HCEC 1CT (cell line): ENCODE results near the gene SOCS2.
A peak's percentile ranks its signal among the peaks of the same experiment; 100 is the strongest.
"Not testable (repeated sequence)": the region's sequence is repeated elsewhere in the genome, so short reads cannot be mapped to it uniquely, and the experiment has no call there.

Experiments
- DNase-seq: peaks from one replicate; pipeline ENCODE4 v3.0.0-alpha.2; 2017

SOCS2 gene

DNA sequence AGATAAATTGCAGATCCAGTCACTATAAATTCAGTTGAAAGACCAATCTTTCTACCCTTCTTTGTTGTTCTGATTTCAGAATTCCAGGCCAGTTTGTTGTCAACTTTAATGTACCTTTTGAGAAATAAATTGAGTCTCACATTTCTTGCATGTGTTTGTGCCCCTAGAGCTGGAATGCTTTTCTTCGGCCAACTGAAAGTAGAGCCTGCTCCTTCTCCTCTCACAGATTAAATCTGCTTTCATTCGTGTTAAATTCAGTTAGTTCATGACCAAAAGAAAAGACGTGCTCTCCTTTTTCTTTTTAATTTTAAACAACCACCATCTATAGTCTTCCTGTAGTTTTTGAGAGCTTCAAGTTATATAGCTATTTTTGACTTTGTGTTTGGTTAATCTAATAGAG lies 22.9 kb downstream of the SOCS2 start:
- DNase-seq = no peak

DNA sequence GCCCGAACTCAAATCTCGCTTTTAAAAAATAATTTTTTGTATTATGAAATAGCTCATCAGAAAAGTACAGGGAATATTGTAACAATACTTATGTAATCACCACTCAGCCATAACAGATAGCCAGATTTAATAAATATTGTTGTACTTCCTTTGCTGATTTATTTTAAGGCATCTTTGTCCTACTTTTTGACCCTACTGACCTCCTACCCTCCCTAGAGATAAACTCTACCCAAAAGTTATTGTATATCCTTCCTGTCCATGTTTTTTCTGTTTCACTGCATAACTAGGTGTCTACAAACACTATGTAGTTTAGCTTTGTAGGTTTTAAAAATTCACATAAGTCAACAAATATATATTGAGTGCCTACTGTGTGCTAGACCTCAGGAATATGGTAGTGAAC lies 25.1 kb downstream of the SOCS2 start:
- DNase-seq = no peak

DNA sequence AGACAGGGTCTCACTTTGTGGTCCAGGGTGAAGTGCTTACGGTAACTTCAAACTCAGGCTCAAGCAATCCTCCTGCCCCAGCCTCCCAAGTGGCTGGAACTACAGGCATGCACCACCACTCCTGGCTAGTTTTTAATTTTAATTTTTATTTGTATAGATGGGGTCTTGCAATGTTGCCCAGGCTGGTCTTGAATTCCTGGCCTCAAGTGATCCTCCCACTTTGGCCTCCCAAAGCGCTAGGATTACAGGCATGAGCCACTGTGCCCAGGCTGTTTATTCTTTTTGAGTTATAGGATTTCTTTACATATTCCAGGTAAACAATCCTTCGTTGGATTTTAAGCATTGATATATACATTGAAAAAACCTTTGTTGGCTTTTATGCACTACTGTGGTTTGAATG lies 26.7 kb downstream of the SOCS2 start:
- DNase-seq = no peak

DNA sequence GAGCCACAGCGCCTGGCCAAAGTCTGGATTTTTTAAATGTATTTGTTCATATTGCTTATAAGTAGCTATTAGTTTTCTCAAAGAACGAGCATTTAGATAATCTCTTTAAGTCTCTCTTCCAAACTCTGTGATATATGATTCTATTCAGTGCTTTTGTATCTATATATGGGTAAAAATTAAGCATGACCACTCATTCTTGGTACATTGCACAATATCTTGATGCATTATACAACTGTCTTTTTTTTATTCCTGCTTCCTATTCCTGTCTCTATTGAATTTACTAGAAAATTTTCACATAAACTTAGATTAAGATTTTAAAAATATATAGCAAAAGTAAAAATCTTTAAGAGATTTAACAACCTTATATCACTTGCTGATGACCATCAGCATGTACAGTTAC lies 29.1 kb downstream of the SOCS2 start:
- DNase-seq = no peak

DNA sequence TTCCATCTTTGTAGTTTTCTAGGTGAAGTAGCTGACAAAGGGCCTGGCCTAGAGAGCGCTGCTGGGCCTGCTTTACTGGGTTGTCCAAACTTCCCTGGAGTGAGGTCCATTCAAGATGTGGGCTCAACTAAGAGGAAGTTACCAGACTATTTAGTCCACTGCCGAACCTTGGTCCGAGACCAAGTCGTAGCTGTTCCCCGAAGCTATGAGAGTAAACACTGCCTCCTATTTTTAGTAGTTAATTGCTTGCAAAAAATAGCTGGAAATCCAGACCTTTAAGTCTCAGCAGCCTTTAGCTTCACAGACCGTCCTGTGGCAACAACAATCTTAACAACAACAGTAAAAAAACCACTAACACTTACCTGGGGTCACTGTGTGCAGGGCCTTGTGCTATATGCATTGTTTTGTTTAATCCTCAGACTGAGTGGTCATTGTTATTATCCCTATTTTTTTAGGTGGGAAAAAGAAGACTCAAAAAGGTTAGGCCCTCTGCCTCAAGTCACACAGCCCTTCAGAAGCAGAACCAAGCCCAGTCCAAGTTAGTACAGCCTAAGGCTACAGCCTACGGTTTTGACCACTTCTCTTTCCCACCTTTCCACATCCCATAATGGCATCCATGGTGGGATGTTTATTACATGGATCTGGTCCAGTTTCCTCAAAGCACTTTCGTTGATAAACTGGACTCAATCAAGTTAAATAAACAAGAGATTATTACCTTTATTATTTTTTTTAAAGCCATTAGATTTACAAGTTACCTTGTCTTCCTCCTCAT lies 30.6 kb downstream of the SOCS2 start:
- no peak for DNase-seq

DNA sequence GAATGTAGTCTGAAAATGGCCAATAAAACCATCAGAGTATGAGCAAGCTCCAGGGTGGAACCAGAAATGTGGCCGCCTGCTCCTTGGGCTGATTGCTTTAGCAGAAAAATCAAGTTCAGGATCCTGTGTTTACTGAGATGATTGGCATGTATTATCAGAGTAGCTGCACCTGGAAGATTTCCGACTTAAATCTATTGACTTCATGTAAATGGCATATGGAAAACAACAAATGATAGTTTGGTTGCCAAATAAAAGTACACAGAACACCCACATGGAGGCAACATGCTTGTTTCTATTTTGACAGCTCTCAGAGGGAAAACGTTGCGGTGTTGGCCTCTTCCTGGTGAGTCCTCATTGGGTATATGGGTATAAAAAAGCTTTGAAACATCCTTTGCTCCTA lies 31.3 kb downstream of the SOCS2 start:
- DNase-seq = no peak

DNA sequence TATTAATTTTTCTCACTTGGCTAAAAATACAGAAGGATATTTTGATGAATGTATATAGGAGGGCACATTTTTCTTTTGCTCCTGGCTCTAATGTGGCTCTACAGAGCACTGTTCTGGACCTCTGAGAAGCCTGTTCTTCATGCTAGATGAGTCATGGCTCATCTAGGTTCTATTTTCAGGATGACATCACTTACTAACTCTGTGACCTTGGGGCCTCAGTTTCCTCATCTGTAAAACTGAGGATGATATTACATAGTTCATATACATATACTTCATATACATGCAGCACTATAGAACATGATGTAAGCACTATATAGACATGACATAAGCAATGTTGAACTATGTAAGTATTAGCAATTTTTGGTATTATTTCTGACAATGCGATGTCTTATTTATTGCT lies 35.8 kb downstream of the SOCS2 start:
- no peak for DNase-seq

DNA sequence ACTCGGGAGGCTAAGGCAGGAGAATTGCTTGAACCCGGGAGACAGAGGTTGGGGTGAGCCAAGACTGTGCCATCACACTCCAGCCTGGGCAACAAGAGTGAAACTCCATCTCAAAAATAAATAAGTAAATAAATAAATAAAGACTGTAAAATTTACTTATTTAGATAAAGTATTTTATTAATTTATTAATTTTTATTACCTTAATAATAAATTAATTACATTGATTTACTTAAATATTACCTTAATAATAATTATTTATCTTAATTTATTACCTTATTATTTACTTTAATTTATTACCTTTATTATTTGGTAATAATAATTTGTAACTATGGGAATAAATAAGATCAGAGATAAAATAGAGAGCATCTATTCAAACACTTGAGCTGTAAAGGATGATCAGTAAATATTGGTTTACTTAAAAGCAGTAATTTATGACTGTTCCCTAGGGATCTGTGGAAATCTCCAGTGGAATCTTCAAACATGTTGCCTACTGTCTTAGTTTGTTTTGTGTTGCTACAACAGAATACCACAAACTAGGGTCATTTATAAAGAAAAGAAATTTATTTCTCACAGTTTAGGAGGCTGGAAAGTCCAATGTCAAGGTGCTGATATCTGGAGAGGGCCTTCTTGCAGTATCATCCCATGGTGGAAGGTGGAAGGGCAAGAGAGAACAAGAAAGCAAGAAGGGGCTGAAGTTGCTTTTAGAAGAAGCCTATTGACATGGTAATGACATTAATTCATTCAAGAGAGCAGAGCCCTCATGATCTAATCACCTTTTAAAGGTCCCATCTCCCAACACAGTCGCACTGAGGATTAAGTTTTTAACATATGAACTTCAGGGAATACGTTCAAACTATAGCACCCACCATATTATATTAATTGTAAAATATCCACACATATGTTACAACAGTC lies 37.1 kb downstream of the SOCS2 start:
- no peak for DNase-seq

DNA sequence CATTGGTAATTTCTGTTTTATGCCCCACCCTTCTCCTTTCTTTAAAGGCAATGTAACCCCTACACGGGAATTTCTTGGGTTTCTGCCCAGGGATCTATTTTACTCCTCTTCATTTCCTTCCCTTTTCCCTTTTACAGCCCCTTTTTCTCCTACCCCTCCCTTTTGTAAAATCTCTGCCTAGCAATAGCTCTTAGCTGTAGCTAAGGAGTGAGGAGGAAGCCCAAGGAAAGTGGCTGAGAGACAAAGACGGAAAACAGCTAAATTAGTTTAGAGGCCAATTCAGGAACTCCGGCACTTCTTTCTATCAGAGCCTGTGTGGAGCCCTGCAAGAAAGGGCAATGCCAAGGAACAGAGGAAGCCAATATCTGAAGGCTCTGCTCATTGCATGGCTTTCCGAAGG lies 40.3 kb downstream of the SOCS2 start:
- no peak for DNase-seq

DNA sequence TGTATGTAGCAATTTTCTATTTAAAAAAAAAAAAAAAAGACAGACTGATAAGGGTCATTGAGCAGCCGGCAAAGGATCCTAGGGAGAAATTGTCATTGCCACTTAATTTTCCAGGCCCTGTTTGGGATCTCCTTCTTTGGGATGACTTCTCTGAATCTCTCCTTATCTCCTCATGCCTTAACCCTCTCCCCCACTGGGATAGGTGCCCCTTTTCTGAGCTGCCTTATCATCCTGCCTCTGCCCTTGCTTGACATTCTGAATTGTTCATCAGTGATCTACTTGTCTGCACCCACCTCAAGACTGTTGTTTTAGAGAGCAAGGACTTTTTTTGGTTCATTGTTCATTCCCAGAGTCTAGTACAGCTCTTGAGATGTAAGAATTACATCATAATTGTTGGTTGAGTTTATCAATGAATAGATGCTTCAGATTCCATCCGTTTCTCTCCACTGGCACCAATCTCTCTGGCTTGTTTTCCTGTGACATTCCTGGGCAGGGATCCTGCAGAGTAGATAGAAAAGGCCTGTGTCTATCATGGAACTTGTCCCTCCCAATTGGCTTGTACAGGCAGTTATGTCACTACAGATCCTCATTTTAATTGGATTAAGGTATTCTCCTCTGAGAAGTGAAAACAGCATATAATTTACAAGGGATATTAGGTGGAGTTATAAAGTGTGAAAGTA lies 42.6 kb downstream of the SOCS2 start:
- no peak for DNase-seq

DNA sequence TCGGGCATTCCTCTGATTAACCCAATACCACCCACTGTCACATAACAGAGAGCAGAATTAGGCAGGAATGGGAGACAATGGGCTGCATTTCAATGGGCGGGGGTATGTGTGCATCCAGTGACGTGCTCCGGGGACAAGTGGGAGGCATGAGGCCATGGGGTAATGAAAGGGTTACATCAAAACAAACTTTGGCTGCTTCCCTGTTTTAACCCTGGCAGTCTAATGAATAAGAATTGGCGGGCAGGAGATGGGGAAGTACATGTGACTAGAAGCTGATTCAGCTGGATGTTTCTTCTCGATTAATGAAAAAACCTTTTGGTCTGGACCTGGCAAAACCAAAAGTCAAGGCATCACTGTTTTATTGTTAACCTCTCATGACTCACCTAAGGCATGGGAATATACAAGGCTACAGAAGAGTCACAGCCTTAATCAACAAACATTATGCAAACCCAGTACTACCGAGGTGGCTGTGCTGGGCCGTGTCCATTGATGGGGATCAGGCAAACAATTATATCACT lies 44.2 kb downstream of the SOCS2 start:
- DNase-seq = peak; percentile 73

DNA sequence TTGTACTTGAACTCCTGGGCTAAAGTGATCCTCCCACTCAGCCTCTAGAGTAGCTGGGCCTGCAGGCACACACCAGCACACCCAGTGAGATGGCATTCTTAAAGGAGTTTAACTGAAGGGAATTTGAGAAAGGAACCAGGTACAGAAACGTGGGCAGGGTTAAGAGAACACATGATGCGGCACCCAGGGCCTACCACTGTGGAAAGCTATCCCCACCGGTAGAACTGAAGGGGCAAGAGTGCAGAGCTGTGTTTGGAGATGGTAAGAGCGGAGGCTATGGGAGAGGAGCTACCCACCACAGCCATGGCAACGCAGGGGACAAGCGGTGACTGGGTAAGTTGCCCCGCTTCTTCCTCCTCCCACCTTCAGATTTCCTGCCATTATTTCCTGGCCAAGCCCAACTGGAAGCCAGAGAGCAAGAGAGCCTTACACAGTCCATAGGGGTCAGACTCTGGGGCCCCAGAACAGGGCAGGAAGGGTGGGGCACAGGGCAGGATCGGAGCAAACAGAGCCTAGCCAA lies 46.5 kb downstream of the SOCS2 start:
- no peak for DNase-seq

DNA sequence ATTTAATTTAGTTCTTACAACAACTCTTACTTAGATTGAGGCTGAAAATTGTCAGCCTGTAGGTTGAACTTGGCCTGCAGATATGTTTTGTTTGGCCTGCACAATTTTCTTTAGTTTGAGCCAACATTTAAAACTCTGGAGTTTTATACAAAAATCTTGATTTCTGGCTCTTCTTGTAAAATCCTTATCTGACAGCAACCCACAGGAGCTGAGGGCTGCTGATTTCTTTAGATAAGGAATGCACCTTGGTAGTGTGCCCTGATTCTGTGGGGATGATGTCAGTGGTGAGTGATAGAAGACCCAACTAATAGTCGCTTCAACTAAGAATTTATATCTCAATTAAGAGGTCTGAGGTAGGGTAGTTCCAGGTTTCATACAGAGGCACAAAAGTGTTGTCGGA lies 49.5 kb downstream of the SOCS2 start:
- no peak for DNase-seq

DNA sequence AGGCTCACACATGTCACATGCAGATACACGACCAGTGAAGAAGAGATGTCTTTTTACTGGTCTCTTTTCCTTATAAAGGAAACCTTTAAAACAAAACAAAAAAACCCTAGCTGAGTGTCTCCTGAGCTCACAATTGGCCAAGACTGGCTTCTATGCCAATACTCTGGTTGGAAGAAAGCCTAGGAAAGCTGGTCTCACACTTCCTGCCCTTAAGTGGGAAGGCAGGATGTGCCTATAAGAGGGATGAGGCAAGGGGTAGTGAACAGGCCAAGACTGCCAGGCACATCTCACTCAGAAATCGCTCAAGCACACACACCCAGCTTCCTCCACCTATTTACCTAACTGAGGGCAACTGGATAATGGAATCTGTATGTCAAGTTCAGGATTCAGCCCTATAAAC lies 50.0 kb downstream of the SOCS2 start:
- DNase-seq = peak; percentile 27

DNA sequence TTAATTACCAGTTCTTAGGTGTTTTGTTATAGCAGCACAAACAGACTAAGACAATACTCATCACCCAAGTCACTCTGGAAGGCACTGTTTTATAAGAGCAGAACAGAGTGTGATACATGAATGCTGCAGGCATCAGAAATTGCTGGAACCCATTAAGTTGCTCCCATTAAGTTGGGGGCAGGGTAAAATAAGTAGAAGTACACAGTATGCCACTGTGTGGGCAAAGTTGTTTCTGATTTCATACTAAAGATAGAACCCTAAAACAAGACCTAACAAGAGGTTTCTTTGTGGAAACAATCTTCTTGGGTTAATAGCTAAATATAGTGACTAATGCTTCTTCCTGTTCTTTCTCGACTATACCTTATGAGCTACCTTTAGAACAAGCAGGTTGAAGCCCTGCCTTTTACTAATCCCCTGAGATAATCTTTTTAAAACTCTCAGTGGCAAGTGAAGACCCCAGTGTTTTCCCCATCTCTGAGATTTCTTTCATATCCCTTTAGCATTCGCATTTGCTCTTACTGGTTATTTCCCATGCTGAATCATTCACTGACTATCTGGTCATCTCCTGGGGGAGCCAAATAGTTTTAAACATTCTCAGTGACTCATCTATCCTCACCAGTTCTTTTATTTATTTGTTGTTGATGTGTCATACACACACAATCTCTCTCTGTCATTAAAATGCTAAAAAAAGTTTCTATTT lies 52.3 kb downstream of the SOCS2 start:
- DNase-seq = peak; percentile 99

DNA sequence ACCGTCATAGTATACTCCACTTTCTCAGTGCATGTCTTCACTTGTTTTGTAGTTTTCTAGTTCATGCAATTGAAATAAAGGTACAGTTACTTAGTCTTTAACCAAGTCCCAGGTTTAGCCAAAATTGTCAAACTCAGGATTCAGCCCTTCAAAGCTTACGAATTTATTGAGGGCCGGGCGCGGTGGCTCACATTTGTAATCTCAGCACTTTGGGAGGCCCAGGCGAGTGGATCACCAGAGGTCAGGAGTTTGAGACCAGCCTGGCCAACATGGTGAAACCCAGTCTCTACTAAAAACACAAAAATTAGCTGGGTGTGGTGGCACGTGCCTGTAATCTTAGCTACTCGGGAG lies 52.8 kb downstream of the SOCS2 start:
- DNase-seq = not testable (repeated sequence)

DNA sequence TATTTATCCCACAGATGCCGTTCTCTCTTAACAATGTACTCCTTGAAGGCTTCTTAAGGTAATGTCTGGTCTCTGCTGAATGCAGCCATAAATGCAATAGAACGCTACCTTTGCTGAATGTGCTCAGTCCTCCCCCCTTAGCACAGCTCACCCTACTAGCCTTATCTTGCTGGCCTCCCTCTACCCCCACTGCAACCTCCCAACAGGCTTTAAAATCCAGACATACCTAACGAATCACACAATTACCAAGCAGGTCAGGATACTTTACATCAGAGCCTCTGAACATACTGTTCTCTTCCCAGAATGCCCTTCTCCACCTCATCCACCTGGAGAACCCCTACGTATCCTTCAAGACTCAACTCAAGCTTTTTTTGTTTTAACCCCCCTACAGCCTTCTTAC lies 53.7 kb downstream of the SOCS2 start:
- DNase-seq = no peak
